ENCODE measurements around the gene CCDC179.

The CCDC179 gene

DNA sequence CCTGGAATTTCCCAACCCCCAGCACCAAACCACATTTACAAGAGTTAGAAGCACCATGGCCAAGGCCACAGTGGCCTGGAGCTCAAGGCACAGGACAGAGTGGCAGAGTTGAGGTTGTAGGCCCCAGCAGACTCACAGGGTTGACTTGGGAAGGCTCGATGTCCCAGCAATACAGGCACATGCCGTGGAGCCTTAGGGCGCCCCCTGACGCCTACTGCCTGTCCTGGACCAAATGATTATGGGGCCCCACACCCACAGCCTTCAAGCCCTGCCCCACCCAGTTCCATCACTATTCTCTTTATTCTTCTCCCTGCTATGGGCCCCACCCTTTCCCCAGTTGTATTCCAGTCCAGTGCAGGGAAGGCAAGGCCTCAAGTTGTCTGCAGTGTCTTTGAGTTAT is at the start of gene CCDC179:
Gene CCDC179, minus strand, starts transcription at position 234 of the 400 bp plus-strand sequence. Its CDS starts 53 bp downstream, at position 181.
- FAIRE-seq, result no peak
- no peak for DNase-seq (ENCODE audit: insufficient read length, low spot score)

DNA sequence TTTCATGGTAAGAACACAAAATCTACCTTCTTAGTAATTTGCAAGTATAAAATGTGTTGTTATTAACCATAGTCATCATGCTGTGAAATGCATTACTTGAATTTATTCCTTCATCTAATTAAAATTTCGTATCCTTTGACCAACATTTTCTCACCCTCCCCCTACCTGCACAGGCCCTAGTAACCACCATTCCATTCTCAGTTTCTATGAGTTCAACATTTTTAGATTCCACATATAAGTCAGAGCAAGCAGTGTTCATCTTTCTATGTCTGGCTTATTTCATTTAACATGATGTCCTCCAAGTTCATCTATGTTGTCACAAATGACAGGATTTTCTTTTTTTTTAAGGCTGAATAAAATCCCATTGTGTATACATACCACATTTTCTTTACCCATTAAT is 43.5 kb upstream of the CCDC179 start:
- DNase-seq (ENCODE audit: insufficient read length, low spot score) (no peak), FAIRE-seq (no peak)

DNA sequence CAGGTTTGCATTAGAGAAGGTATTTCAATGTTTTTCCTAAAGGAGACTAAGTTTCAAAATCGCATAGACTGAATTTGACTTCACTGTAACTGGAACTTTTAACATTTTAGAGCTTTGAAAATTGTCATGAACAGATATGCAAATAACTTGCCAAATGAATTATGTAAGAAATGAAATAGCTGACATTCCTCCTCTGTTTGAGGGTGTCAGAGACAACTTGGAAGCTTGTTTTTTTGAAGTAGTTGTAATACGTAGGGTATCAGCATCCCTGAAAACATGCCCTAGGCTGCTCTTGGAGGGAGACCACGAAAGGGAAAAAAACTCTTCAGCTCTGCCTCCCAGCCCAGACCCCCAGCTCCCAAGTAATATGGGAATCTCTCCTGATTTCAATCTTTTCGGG is 41.3 kb upstream of the CCDC179 start:
- FAIRE-seq (no peak), DNase-seq (ENCODE audit: insufficient read length, low spot score) (no peak)

DNA sequence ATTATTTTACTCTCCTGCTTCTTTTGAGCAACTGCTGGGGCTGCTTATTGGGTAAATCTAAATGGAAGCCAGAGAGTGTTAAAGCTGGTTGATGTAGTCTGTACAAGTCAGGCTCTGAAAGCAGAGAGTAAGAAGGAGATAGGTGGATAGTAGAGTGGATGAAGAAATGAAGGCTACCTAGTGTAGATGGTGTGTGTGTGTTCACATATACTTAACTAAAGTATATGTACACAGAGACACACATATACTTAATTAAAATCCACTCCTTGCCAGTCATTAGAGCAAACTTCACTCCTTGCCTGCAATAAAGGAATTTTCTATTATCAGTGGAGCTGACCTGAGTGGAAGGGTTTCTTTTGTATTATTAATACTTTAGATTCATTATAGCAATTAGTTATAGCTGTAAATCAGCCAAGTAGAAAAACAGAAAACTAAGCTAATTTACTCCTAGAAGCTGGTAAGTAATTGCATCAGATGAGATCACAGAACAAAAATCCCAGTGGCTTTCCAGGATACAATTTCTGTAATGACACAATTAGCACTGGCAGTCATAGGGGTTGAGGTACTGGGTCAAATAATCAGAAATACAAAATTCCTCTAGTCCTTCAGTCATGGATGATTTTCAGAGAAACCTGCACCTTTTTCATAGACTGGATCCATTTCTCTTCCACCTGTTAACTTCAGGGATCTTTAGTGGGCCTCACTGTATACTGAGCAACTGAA is 40.7 kb upstream of the CCDC179 start:
- FAIRE-seq (no peak), DNase-seq (ENCODE audit: insufficient read length, low spot score) (no peak)

DNA sequence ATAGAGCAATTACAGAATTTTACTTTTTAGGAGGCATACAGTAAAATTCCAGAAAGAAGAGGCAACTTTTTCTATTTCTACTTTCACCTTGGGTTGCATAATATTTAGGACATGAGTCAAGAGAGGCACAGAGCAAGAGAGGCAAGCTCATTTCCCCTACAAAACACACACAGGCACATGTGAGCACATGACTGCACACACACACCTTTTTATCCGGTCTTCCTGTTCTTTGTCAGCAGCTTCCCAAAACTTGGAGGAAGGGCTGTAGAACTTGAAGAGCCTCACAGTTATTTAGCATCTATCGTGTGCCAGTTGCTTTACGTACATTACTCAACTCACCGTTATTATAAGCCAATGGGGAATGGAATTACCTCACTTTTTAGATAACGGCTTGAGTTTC is 37.8 kb upstream of the CCDC179 start:
- FAIRE-seq (no peak), DNase-seq (ENCODE audit: insufficient read length, low spot score) (no peak)

DNA sequence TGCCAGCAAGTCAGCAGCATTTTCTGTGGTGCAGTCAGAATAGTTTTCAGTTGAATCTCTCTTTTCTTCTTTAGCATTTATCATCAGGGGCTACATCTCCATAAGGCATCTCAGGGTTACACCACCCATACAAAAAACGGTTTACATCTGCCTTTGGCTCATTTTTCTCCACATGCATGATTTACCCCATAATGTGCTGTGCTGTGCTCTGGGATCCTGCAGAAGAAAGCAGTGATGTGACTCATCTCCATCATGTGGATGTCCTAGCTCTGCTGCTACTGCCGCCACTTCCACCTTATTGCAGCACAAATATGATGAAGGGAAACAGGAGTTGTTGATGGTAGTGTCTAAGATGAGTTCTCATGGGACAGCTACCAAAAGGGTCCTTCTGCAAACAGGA is 30.0 kb upstream of the CCDC179 start:
- DNase-seq (ENCODE audit: insufficient read length, low spot score) (no peak), FAIRE-seq (no peak)

DNA sequence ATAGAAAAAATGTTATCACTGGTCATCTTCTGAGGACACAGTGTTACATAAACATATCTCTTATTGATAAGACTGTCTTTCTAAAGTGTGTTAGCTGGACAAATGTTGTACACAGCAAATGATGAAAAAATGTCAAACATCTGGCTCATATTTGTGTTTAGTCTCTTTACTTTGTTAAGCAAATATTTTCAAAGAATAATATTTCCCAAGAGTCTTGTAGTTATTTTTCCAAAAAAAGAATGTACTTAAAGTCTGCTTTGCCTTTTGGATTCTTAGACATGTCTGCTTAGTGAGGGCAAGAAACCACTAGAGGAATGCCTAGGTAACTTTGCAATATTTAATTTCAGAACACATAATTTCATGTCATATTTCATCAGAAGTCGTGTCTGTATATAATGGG is 23.9 kb upstream of the CCDC179 start:
- no peak for DNase-seq (ENCODE audit: insufficient read length, low spot score)
- no peak for FAIRE-seq

DNA sequence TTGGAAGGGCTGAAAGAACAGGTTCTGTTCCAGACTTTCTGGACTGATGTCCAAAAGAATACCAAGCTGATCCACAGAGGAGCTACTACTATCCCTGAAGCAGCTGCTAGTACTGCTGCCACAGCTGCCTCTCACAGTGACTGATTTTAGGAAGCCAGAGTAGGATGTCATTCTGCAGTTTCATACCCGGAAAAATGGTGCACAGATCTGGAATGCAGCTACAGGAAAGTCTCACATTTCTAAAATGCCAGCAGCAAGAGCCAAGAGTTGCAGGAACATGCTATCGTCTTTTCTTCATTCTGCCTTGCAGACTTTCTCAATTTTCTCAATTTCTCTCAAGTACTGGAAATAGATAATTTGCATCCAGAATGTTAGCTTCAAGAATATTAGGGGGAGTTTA is 19.4 kb upstream of the CCDC179 start:
- DNase-seq (ENCODE audit: insufficient read length, low spot score) (no peak), FAIRE-seq (no peak)

DNA sequence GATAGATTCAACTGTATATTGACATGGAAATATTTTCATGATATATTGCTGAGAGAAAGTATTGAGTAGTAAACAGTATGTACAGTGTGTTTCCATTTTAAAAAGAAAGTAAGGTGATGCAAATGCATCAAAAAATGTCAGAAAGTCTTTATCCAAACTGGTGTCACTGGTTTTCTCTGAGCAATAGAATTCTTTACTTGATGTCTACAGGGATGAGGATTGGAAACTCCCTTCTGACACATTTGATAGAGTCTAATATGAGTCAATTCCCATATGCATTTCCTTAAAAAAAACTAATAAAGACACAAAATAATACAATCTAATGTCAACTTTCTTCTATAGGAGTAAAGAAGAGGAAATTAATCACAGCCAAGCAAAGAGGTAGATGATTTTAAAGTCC is 18.3 kb upstream of the CCDC179 start:
- no peak for FAIRE-seq
- no peak for DNase-seq (ENCODE audit: insufficient read length, low spot score)

DNA sequence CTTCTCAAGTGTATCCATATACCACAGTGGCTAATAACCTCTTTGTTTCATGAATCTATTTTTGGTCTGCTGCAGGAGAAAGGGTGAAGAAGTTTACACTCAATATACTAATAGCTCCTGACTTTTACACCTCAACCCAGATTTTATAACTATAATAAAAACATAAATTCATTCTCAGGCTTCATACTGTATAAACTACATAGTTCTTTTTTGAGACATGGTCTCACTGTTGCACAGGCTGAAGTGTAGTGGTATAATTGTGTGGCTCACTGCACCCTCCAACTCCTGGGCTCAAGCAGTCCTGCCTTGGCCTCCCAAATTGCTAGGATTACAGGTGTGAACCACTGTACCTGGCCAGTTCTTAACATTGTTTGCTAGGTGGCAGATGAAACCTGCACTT is 17.8 kb upstream of the CCDC179 start:
- FAIRE-seq, result no peak
- no peak for DNase-seq (ENCODE audit: insufficient read length, low spot score)

DNA sequence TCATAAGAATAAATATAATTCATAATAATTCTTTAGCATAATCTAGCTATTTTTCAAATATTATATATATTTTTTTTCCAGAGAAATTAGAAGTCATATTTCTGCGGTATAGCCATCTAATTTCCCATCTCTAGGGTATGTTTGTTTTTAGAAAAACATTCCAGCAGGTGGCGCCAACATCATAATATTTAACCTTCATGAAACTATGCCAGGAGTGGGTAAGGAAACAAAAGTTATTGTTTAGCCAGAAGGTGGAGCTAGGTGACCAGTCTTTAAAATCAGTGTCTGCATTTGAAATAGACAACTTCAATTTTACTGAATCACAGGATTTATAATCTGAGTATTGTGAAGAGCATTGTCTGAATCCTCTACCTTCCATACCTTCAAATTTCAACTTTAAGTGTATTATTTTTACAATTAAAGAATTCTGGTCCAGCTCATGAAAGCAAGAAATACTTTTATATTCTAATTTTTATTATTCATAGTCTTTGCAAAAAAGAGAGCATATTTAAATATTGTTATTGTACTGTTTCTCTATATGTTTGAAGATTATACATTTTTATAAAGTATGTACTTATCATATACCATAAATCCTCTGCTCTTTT is 15.7 kb upstream of the CCDC179 start:
- FAIRE-seq (peak; percentile 16), DNase-seq (ENCODE audit: insufficient read length, low spot score) (peak; percentile 60)

DNA sequence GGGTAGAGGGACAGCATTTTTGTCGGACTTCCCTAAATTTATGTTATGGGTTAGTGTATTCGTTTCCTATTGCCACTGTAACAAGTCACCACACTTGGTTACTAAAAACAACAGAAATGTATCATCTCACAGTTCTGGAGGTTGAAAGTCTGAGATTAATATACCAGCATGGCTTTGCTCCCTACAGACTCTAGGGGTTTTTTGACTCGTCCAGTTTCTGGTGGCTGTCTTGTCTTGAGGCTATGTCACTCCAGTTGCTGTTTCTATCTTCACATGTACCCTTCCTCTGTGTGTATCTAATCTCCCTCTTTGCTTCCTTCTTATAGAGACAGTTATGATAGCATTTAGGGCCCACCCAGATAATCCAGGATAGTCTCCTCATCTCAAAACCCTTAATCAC is 9.1 kb upstream of the CCDC179 start:
- no peak for FAIRE-seq
- no peak for DNase-seq (ENCODE audit: insufficient read length, low spot score)

DNA sequence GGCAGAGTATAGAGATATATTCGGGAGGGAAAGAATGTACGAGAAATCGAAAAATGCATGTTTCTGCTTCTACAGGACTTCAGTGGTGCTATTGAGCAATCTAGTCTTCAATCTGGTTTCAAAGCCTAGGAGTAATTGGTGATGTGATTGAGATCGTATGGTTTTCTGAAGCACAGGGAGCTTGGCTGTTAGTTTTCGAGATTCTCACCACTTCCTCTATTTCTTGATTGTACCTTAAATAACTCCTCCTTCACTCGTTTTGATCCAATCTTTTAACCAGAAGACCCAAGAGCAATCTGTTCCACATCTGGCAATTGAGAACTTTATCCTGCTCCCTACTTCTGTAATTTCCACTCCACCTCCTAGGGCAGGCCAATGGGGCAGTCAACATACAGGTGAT is 518 bp downstream of the CCDC179 start:
- no peak for DNase-seq (ENCODE audit: insufficient read length, low spot score)
- FAIRE-seq, result no peak

DNA sequence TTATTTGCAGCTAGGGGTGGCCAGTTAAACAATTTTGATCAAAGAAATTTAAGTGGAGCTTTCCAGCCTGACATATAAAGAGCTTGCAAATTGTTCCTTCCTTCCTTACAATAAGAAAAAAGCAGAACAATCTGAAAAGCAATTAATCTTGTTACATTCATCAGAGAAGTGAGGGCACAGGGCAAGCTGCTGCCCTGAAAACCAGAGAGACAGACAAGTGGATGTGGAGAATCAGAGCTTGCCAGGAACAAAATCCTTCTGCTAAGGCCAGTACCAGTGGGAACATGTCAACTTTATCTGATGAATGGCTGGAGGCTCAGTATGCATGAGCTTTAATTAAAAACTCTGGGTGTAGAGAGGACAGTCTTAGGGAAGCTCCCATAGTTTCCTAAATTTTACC is 8.8 kb downstream of the CCDC179 start:
- FAIRE-seq (no peak), DNase-seq (ENCODE audit: insufficient read length, low spot score) (no peak)

DNA sequence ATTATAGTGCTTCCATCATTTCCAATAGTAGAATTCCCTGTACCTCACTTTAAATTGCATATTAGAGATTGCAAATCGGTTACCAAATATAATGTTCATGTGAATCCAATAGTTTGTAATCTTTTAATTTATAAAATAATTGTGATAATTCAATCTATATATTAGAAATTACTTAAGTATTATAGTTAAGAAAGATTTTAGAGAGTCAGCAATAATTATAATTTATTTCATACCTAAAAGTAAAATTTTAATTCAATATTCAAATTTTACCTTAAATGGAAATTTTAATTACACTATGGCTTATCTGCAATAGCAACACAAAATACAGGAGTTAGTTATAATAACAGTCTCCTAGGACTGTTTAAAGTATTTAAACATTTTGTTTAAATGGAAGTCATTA is 13.5 kb downstream of the CCDC179 start:
- FAIRE-seq, result no peak
- DNase-seq (ENCODE audit: insufficient read length, low spot score), result no peak

DNA sequence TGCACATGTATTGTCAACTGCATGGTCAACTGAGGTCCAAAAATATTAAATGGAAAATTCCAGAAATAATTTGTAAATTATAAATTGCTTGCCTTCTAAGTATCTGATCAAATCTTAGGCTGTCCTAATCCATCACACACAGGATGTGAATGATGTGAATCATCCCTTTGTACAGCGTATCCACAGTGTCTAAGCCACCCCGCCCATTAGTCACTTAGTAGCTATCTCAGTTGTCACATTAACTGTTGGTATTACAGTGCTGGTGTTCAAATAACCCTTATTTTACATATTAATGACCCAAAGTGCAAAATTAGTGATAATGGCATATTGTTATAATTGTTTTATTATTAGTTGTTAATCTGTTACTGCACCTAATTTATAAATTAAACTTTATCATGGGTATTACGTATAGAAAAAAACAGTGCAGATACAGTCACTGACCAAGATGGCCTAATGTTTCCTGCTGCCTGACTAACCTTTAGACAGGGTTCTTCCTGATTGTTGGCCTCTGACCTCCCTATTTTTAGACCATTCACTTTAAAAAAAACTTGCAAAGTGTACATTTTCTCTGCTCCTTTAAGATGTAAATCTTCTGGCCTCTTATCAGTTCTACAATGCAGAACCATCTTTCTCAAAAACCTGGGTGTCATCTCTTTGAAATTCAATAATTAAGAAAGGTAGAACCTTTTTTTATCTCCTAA is 27.8 kb downstream of the CCDC179 start:
- DNase-seq (ENCODE audit: insufficient read length, low spot score) (no peak), FAIRE-seq (no peak)

DNA sequence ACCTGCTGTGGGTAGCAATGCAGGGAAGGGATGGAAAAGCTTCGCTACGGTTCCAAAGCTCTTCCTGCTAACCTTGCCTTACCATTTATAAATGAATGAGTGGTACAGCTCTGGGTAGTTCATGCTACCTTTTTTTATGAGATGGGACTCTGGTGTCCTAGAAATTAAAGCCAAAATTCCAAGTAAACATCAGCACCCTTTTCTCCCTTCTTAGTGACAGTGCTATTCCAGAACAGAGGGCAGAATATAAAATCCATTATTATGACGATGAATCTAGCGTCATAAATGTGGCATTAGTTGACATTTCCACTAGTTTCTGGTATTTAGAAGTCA is 30.2 kb downstream of the CCDC179 start:
- DNase-seq (ENCODE audit: insufficient read length, low spot score), result no peak
- FAIRE-seq, result no peak

DNA sequence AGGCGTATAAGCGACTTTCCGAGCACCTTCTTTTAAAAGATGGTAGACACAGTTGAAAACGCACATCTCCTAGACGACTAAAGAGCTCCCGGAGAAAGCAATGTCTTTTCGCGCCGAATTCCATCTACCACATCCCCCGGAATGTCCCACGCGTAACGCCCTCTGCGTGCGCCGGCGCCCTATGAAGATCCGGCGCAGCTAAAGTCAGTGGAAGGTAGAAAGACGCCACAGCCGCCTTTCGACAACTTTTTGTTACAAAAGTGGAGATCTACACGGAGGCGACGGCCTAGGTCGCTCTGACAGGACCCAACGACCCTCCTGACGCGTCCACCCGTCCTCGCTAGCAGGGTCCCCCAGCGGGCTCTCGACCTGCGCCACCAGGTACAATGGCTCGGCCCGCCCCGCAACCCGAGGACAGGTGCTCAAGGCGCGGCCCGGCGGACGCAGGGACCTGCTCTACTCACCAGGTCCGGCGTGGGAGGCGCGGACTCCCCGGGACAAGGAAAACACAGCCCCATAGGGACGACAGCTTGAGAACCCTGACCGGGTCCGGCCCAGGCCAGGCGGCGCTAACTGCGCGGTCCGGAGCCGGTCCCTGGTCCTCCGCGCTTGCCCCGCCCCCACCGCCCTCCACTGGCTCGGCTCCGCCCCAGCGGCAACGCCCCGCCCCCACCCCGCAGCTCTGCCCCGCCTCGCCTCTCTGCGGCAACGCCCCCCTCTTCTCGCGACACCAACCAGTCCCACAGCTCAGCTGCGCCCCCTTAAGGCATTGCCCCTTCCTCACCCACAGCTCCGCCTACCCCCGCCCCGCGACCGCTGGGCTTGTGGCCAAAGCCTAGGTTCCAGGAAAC is 30.8 kb downstream of the CCDC179 start, which contains the start of gene SVIP:
Gene SVIP, minus strand, starts transcription at position 571 of the 851 bp plus-strand sequence. Its CDS starts 53 bp downstream, at position 518.
- peak; percentile 97 for FAIRE-seq
- peak; percentile 82 for DNase-seq (ENCODE audit: insufficient read length, low spot score)

DNA sequence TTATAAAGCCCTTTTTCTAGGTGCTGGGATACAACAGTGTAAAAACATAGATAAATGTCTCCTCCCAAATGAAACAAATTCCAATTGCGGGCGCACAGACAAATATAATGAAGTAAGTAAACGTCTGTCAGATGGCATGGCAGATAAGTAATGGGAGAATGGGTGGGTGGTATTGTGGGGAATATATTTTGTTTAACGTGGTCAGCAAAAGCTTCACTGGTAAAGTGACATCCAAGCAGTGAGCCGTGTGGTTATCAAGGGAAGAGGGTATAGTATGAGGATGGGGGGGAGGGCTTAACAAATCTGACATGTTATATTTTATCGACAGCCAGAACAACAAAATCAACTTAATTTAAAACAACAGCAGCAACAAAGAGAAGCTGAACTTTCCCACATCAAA is 31.9 kb downstream of the CCDC179 start:
- DNase-seq (ENCODE audit: insufficient read length, low spot score) (no peak), FAIRE-seq (no peak)

DNA sequence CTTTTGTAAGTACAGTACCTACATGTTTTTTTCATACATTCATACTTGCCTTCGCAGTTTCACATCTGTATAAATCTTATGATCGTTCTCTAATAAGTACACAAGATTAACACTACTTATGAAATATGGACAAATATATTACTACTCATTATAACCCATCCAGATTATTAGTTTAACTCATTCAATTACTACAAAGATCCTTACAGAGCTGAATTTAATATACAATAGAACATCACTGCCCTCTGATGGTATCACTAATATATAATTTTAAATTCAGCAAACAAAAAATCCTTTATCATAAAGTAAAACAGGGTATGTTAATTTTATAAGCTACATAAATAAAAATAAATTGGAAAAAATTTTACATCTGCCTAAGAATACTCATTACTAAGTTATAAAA is 38.1 kb downstream of the CCDC179 start:
- DNase-seq (ENCODE audit: insufficient read length, low spot score), result no peak
- FAIRE-seq, result no peak

DNA sequence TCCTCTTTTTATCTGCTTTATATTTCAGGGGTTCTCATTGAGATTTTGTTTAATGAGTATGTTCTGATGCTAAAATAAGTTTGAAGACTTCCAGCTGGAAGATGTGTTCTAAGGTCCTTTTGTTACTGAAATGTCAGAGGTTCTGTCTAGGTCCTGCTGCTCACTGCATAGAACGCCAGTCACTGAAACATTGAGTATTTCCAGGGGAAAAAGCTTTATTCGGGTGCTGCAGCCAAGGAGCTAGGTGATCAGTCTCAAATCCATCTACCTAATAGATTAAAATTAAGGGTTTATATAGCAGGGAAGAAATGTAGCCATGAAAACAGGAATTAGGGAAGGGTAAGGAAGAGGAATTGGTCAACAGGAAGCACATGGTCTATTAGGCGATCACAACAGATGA is 50.4 kb downstream of the CCDC179 start:
- no peak for DNase-seq (ENCODE audit: insufficient read length, low spot score)
- no peak for FAIRE-seq
